K562 (cell line): ENCODE measurements around the gene RAI14. TPM values are rescaled to one million over a fixed set of nuclear protein-coding genes. Genes with fewer than 3 reads are reported as not detected.

Experiments
- ATAC-seq: fragments of 200-7000 bp; cut with Tn5 transposase; 3 replicates; pipeline ENCODE4 v1.9.1; 2020; ENCODE audit warnings: moderate library complexity
- BruUV-seq: library from RNA; stranded (reverse); fragments of 400-500 nt; replicated peaks from 2 replicates; lab custom pipeline; 2021; lab: Mats Ljungman, UMichigan
- CTCF ChIA-PET: fragments of 300-600 bp; formaldehyde crosslinking; extraction: SDS; loops from one replicate; lab custom pipeline; 2021; ENCODE audit warnings: low intra/inter-chr PET ratio; lab: Yijun Ruan, JAX
- POLR2A ChIA-PET: fragments of 300-600, 350-650 bp; sonication (Branson Sonifier 250); formaldehyde crosslinking; extraction: SDS; loops from one replicate; lab custom pipeline; 2021; ENCODE audit warnings: antibody characterized with exemption, inconsistent platforms; lab: Yijun Ruan, JAX
- DNase-seq, 4 experiments: peaks; one replicate each; pipeline versions ENCODE4 v3.0.0 to v3.0.0-alpha.2; 2011 to 2018; ENCODE audit warnings: low spot score in 3 of 4, mixed read lengths in 3 of 4; ENCODE audit errors: extremely low read depth in 1 of 4
- FAIRE-seq: peaks from 2 replicates; lab custom pipeline; 2011; peaks lifted over from hg19 to GRCh38; lab: Jason Lieb, UNC
- H2AFZ ChIP-seq: 2 replicates; pipeline ENCODE4 v1.6.0; 2011; ENCODE audit warnings: low read depth, low read length, control low read depth, inconsistent platforms
- H3K27ac ChIP-seq: fragments of 200-600 bp; 3 replicates; pipeline ENCODE4 v1.8.0; 2011; ENCODE audit warnings: low read depth, mild to moderate bottlenecking, control low read depth, inconsistent platforms, low read length, moderate library complexity, mixed read lengths; ENCODE audit errors: extremely low read depth
- H3K27me3 ChIP-seq, 2 experiments: fragments of 300-600 bp in 1 of 2; 2 replicates in 1 of 2; 3 replicates in 1 of 2; pipeline versions ENCODE4 v1.6.0 to v1.8.0; 2011; ENCODE audit warnings: inconsistent platforms in 2 of 2, low read length in 2 of 2, mild to moderate bottlenecking in 1 of 2, mixed read lengths in 1 of 2, moderate library complexity in 1 of 2; ENCODE audit not compliant: control insufficient read depth in 2 of 2, insufficient read depth in 2 of 2
- H3K36me3 ChIP-seq: fragments of 300-600 bp; 3 replicates; pipeline ENCODE4 v1.8.0; 2011; ENCODE audit warnings: mild to moderate bottlenecking, low read length, inconsistent platforms; ENCODE audit not compliant: control insufficient read depth, insufficient read depth
- H3K4me1 ChIP-seq, 2 experiments: fragments of 200-600 bp in 1 of 2; replicated peaks in 1 of 2; 2 replicates in 1 of 2; 3 replicates in 1 of 2; pipeline versions ENCODE4 v1.5.1 to v1.8.0; 2011; ENCODE audit warnings: inconsistent platforms in 2 of 2, low read length in 2 of 2, mild to moderate bottlenecking in 1 of 2, mixed read lengths in 1 of 2, moderate library complexity in 1 of 2; ENCODE audit not compliant: control insufficient read depth in 2 of 2, insufficient read depth in 2 of 2
- H3K4me2 ChIP-seq: 2 replicates; pipeline ENCODE4 v1.6.1; 2011; ENCODE audit warnings: low read length, control low read depth, inconsistent platforms, mixed read lengths; ENCODE audit not compliant: insufficient read depth
- H3K4me3 ChIP-seq: fragments of 200-600 bp; sonication (generic), shearing (Covaris generic); 2 replicates; pipeline ENCODE4 v1.5.1; 2016; ENCODE audit warnings: control low read depth, inconsistent platforms
- H3K79me2 ChIP-seq: fragments of 200-600 bp; 3 replicates; pipeline ENCODE4 v1.8.0; 2011; ENCODE audit warnings: low read length, inconsistent platforms; ENCODE audit not compliant: control insufficient read depth, insufficient read depth
- H3K9ac ChIP-seq, 2 experiments: 2 replicates each; pipeline versions ENCODE4 v1.6.0 to v1.6.1; 2011; ENCODE audit warnings: low read depth in 2 of 2, low read length in 2 of 2, control low read depth in 1 of 2, inconsistent platforms in 1 of 2, mild to moderate bottlenecking in 1 of 2, mixed read lengths in 1 of 2; ENCODE audit not compliant: insufficient read depth in 1 of 2
- H3K9me1 ChIP-seq: one replicate; pipeline ENCODE4 v1.6.0; 2011; ENCODE audit warnings: inconsistent platforms, mild to moderate bottlenecking, low read length, moderate library complexity; ENCODE audit not compliant: control insufficient read depth, insufficient read depth
- H3K9me3 ChIP-seq: replicated peaks from 2 replicates; pipeline ENCODE4 v1.5.1; 2011; ENCODE audit warnings: low read depth, low read length, inconsistent platforms; ENCODE audit not compliant: control insufficient read depth, insufficient read depth
- H4K20me1 ChIP-seq: replicated peaks from 2 replicates; pipeline ENCODE4 v1.6.1; 2011; ENCODE audit warnings: low read length, inconsistent platforms, mixed read lengths; ENCODE audit not compliant: control insufficient read depth, insufficient read depth
- ATF7 ChIP-seq: fragments of 450-650 bp; IDR thresholded peaks from 2 replicates; pipeline ENCODE4 v1.7.1; 2014; ENCODE audit warnings: mild to moderate bottlenecking, moderate library complexity
- CCNT2 ChIP-seq: IDR thresholded peaks from 2 replicates; pipeline ENCODE4 v1.6.1; 2011; ENCODE audit warnings: borderline replicate concordance, low read depth, mild to moderate bottlenecking, moderate library complexity, mixed read lengths, low read length; ENCODE audit not compliant: insufficient read length; ENCODE audit errors: extremely low read depth
- CEBPG ChIP-seq, 3 experiments: fragments of 200-800 bp in 1 of 3; sonication (Bioruptor generic) in 1 of 3; sonication (generic) in 1 of 3; formaldehyde crosslinking in 1 of 3; IDR thresholded peaks in 2 of 3; conservative IDR thresholded peaks in 1 of 3; 2 replicates each; pipeline versions ENCODE4 v1.6.1 to v1.8.0; 2016 to 2022; ENCODE audit warnings: missing compliant biosample characterization in 2 of 3, missing genetic modification characterization in 2 of 3, mild to moderate bottlenecking in 1 of 3, missing genetic modification reagents in 1 of 3
- CTBP1 ChIP-seq: fragments of 450-650 bp; IDR thresholded peaks from 2 replicates; pipeline ENCODE4 v1.6.1; 2016; ENCODE audit warnings: borderline replicate concordance
- ETV1 ChIP-seq: fragments of 450-650 bp; conservative IDR thresholded peaks from 2 replicates; pipeline ENCODE4 v1.6.1; 2016; ENCODE audit warnings: missing genetic modification characterization, control low read depth, low read depth, missing compliant biosample characterization
- FOXA1 ChIP-seq: fragments of 450-650 bp; IDR thresholded peaks from 2 replicates; pipeline ENCODE4 v1.6.1; 2016; ENCODE audit warnings: mild to moderate bottlenecking, borderline replicate concordance
- ZNF76 ChIP-seq: fragments of 250-450 bp; sonication (Bioruptor Pico); IDR thresholded peaks from 2 replicates; pipeline ENCODE4 v1.4.0; 2020; ENCODE audit warnings: mild to moderate bottlenecking, moderate library complexity, borderline replicate concordance
- WGBS: fragments of 100-300 bp; shearing (Covaris generic); methylation state at CpG from one replicate; pipeline ENCODE4 v1.1.6; 2016; ENCODE audit warnings: low coverage, mixed read lengths; ENCODE audit not compliant: insufficient coverage; ENCODE audit errors: missing lambda C conversion rate; 5-methylcytosine and 5-hydroxymethylcytosine counted together
- in situ Hi-C: fragments of 300-500 bp; cut with MboI; formaldehyde crosslinking; loops from 4 replicates; pipeline ENCODE4 v1.15.0; 2018; ENCODE audit warnings: inconsistent platforms, mixed read lengths
- intact Hi-C: fragments of 100-400 bp; cut with micrococcal nuclease; formaldehyde crosslinking; loops from 2 replicates; pipeline ENCODE4 v1.14.2; 2022
- polyA plus RNA-seq, 8 experiments: library from polyadenylated mRNA; depleted of rRNA in 4 of 8; stranded (reverse) in 5 of 8; unstranded in 3 of 8; fragments of >200 nt; fragmentation: Nextera tagmentation in 2 of 8; fragmentation: Illumina TruSeq in 1 of 8; extraction: Ambion mirVana in 2 of 8; extraction: Trizol in 1 of 8; gene quantifications; 2 replicates each; pipeline versions ENCODE4 v1.2.1 to v1.2.3, GENCODE V29; 2011 to 2014; ENCODE audit warnings: inconsistent platforms in 1 of 8, missing spikeins in 1 of 8
- total RNA-seq, 7 experiments: library from RNA; depleted of rRNA in 6 of 7; stranded (reverse); fragments of >200 nt in 6 of 7; fragmentation: Illumina TruSeq in 2 of 7; extraction: Trizol in 2 of 7; gene quantifications; 2 replicates each; pipeline versions ENCODE4 v1.2.1 to v1.2.3, GENCODE V29; 2011 to 2021; ENCODE audit warnings: low replicate concordance in 1 of 7
- TF ChIP-seq, protein P1 (sequence below): fragments of 450-650 bp; IDR thresholded peaks from 2 replicates; pipeline ENCODE4 v1.6.1; 2014; ENCODE audit warnings: low read depth, mild to moderate bottlenecking, moderate library complexity, borderline replicate concordance
- TF ChIP-seq, protein P2 (sequence below): fragments of 250-450 bp; sonication (Bioruptor Pico); IDR thresholded peaks from 2 replicates; pipeline ENCODE4 v1.8.0; 2021; ENCODE audit warnings: moderate library complexity, mild to moderate bottlenecking, inconsistent platforms
- TF ChIP-seq, protein P3 (sequence below): fragments of 450-650 bp; formaldehyde crosslinking; IDR thresholded peaks from 2 replicates; pipeline ENCODE4 v1.4.0; 2020; ENCODE audit warnings: mild to moderate bottlenecking, moderate library complexity

RAI14 gene
- total and polyA plus RNA-seq, 9 of the 15 experiments (the other 6 are each of a cell fraction or from before 2014, with no cell fraction given) = 11.3 to 82.5 (median 34.8) TPM

DNA sequence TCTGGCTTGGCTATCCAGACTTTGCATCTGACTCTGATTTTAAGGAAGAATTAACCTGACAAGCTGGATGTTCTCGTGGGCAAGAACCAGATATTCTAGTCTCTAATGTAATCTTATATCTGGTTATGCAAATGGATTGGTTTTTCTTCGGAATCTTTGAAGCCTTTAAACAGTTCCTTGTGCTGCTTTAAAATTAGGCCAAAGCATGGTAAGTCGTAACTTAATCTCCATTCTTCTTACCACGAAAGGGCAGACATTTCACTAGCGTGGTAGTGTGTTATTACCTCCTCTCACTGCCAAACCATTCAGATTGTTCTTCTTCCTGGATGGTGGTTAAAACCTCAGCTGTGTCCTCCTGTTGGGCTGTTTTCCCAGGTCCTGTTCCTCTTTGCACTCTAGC is 148.8 kb downstream of the RAI14 start:
- POLR2A ChIA-PET = interaction anchor here (2.1 kb wide), 1 partner anchor 13 kb away, joined by 4 read pairs; no protein-coding TSS in a partner anchor
- no peak for ATAC-seq
- no peaks in the 10 kb centered on the region for H4K20me1 ChIP-seq

More for the DNA sequence above, 148.8 kb downstream of the RAI14 start:
- Histone ChIP-seq H2AFZ (no peak overlapping the region), H3K27me3 (no peaks in the 10 kb centered on the region), H3K4me1 (no peaks in the 10 kb centered on the region), H3K9ac (no peak overlapping the region), H3K9me1 (no peaks in the 10 kb centered on the region), H3K9me3 (no peaks in the 10 kb centered on the region), H3K27ac (no peak overlapping the region), H3K4me2 (no peak overlapping the region), H3K4me3 (no peak overlapping the region), H3K79me2 (no peaks in the 10 kb centered on the region), H3K36me3 (peaks cover 15% of the 10 kb centered on the region; the same call in 1 of the 3 replicates)
- WGBS = 71% methylated on average over 5 of the region's 5 CpGs
- BruUV-seq = no TSS peak
- in situ Hi-C loops (no loop called here), intact Hi-C loops (loop anchor here (10.0 kb wide), 1 partner anchor 280 kb away; no protein-coding TSS in a partner anchor)
- TF ChIP-seq ATF7 = no peak
- no peak for TF ChIP-seq ETV1 (tag)
- no peak for TF ChIP-seq FOXA1
- TF ChIP-seq, protein P1, sequence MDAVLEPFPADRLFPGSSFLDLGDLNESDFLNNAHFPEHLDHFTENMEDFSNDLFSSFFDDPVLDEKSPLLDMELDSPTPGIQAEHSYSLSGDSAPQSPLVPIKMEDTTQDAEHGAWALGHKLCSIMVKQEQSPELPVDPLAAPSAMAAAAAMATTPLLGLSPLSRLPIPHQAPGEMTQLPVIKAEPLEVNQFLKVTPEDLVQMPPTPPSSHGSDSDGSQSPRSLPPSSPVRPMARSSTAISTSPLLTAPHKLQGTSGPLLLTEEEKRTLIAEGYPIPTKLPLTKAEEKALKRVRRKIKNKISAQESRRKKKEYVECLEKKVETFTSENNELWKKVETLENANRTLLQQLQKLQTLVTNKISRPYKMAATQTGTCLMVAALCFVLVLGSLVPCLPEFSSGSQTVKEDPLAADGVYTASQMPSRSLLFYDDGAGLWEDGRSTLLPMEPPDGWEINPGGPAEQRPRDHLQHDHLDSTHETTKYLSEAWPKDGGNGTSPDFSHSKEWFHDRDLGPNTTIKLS = no peak
- no peak for TF ChIP-seq ZNF76 (CRISPR knock-in tag)
- TF ChIP-seq CEBPG (CRISPR knock-in tag; IDR thresholded peaks at IDR 0.05) = no peak
- no peak for TF ChIP-seq CEBPG (tag; conservative IDR thresholded peaks at IDR 0.05 in 1 of 2, IDR thresholded peaks at IDR 0.05 in 1 of 2)
- no peak for TF ChIP-seq CCNT2
- TF ChIP-seq, protein P2, sequence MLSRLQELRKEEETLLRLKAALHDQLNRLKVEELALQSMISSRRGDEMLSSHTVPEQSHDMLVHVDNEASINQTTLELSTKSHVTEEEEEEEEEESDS (CRISPR knock-in tag) = no peak
- no peak for TF ChIP-seq CTBP1
- TF ChIP-seq, protein P3, sequence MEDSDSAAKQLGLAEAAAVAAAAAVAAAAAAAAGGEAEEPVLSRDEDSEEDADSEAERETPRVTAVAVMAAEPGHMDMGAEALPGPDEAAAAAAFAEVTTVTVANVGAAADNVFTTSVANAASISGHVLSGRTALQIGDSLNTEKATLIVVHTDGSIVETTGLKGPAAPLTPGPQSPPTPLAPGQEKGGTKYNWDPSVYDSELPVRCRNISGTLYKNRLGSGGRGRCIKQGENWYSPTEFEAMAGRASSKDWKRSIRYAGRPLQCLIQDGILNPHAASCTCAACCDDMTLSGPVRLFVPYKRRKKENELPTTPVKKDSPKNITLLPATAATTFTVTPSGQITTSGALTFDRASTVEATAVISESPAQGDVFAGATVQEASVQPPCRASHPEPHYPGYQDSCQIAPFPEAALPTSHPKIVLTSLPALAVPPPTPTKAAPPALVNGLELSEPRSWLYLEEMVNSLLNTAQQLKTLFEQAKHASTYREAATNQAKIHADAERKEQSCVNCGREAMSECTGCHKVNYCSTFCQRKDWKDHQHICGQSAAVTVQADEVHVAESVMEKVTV (CRISPR knock-in tag) = no peak
- FAIRE-seq = no peak
- CTCF ChIA-PET = no interaction called here
- no peak for DNase-seq
